Glutamatergic neuron (in vitro differentiated cells): ENCODE results near the gene CDC42. TPM values are rescaled to one million over a fixed set of nuclear protein-coding genes. Genes with fewer than 3 reads are reported as not detected.
A peak's percentile ranks its signal among the peaks of the same experiment; 100 is the strongest.

Experiments
- DNase-seq: peaks from one replicate; pipeline ENCODE4 v3.0.0; 2022
- H3K27ac Mint-ChIP-seq: one replicate; pipeline ENCODE4 v1.8.0; 2020; ENCODE audit warnings: mild to moderate bottlenecking, mixed read lengths, inconsistent platforms; ENCODE audit not compliant: unreplicated experiment
- H3K27me3 Mint-ChIP-seq: one replicate; pipeline ENCODE4 v1.8.0; 2020; ENCODE audit warnings: mild to moderate bottlenecking, moderate library complexity, mixed read lengths, inconsistent platforms; ENCODE audit not compliant: unreplicated experiment
- H3K36me3 Mint-ChIP-seq: one replicate; pipeline ENCODE4 v1.8.0; 2020; ENCODE audit warnings: mild to moderate bottlenecking, mixed read lengths, inconsistent platforms; ENCODE audit not compliant: unreplicated experiment
- H3K4me1 Mint-ChIP-seq: one replicate; pipeline ENCODE4 v1.8.0; 2020; ENCODE audit warnings: mild to moderate bottlenecking, low read depth, mixed read lengths, inconsistent platforms; ENCODE audit not compliant: unreplicated experiment
- H3K4me3 Mint-ChIP-seq: one replicate; pipeline ENCODE4 v1.8.0; 2020; ENCODE audit warnings: mild to moderate bottlenecking, mixed read lengths, inconsistent platforms; ENCODE audit not compliant: unreplicated experiment
- H3K9me3 Mint-ChIP-seq: one replicate; pipeline ENCODE4 v1.8.0; 2020; ENCODE audit warnings: mild to moderate bottlenecking, moderate library complexity, mixed read lengths, inconsistent platforms; ENCODE audit not compliant: unreplicated experiment
- CTCF ChIP-seq: fragments of 200-600 bp; sonication (generic); IDR thresholded peaks from one replicate; pipeline ENCODE4 v1.5.0; 2021; ENCODE audit not compliant: partially characterized antibody, unreplicated experiment
- total RNA-seq: library from RNA; stranded (reverse); fragmentation: NEBNext Ultra II Directional; extraction: Animal tissue kit (Norgen Biotek cat#: 25700); gene quantifications from one replicate; pipeline ENCODE4 v1.2.1, GENCODE V29; 2021; ENCODE audit not compliant: unreplicated experiment

CDC42 gene
- total RNA-seq, 1 donor from 2014 or later, result 283 TPM

- H3K9me3 Mint-ChIP-seq, result peaks cover 20% of the 10 kb centered on the region
- no peaks in the 10 kb centered on the region for H3K36me3 Mint-ChIP-seq
- peaks cover 5% of the 10 kb centered on the region for H3K27me3 Mint-ChIP-seq
- DNase-seq, result no peak
- peaks cover 10% of the 10 kb centered on the region for H3K4me1 Mint-ChIP-seq
- H3K4me3 Mint-ChIP-seq, result peak overlapping the region; percentile 70
- TF ChIP-seq CTCF, result no peak
- H3K27ac Mint-ChIP-seq, result peak overlapping the region; percentile 67
These were observed 848 bp upstream of the CDC42 start for GRCh38 chr1:22051607-22052114.

- Mint-ChIP-seq H3K4me3 (peak overlapping the region; percentile 99), H3K27me3 (peaks cover 5% of the 10 kb centered on the region), H3K27ac (peak overlapping the region; percentile 100), H3K36me3 (no peaks in the 10 kb centered on the region), H3K9me3 (peaks cover 20% of the 10 kb centered on the region), H3K4me1 (peaks cover 12% of the 10 kb centered on the region)
- TF ChIP-seq CTCF, result no peak
- DNase-seq, result peak; percentile 80
These were observed 730 bp downstream of the CDC42 start for GRCh38 chr1:22053017-22053860.

GRCh38 chr1:22053861-22054770 lies 1.6 kb downstream of the CDC42 start:
- peaks cover 20% of the 10 kb centered on the region for H3K9me3 Mint-ChIP-seq
- peaks cover 12% of the 10 kb centered on the region for H3K4me1 Mint-ChIP-seq
- peak overlapping the region; percentile 99 for H3K4me3 Mint-ChIP-seq
- peak overlapping the region; percentile 100 for H3K27ac Mint-ChIP-seq
- H3K36me3 Mint-ChIP-seq, result no peaks in the 10 kb centered on the region
- TF ChIP-seq CTCF, result no peak
- peaks cover 5% of the 10 kb centered on the region for H3K27me3 Mint-ChIP-seq
- no peak for DNase-seq

GRCh38 chr1:22055463-22055862 lies 3.0 kb downstream of the CDC42 start:
- Mint-ChIP-seq H3K36me3 (no peaks in the 10 kb centered on the region), H3K9me3 (peaks cover 20% of the 10 kb centered on the region), H3K4me1 (peaks cover 12% of the 10 kb centered on the region), H3K4me3 (peak overlapping the region; percentile 43), H3K27ac (no peak overlapping the region), H3K27me3 (peaks cover 5% of the 10 kb centered on the region)
- TF ChIP-seq CTCF, result no peak
- DNase-seq, result no peak
